NK-92 (cell line): Measurements from ENCODE around the gene NRG4.
"Not testable (repeated sequence)": the region's sequence is repeated elsewhere in the genome, so short reads cannot be mapped to it uniquely, and the experiment has no call there.

Source experiments
- DNase-seq: peaks from one replicate; lab custom pipeline; 2025; ENCODE audit not compliant: unreplicated experiment; lab: John Stamatoyannopoulos, UW

Gene NRG4

DNA sequence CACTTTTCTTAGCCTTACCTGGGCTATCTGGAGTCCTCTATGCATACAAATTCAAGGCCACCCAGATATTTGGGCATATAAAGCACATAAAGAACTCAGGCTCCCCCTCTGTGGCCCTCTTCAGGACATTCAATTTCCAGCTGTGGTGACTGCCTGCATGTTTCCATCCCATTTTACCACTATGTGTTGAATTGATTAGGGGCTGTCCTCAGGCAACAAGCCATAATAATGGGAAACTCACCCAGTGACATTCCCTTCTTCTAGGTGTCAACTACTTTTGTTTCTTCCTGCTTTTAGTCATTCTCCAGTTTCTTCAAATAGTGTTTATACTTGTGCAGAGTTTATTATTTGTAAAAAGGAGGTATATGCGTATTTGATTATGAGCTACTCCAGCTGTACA, 18.0 kb downstream of the NRG4 start:
- DNase-seq, result no peak

DNA sequence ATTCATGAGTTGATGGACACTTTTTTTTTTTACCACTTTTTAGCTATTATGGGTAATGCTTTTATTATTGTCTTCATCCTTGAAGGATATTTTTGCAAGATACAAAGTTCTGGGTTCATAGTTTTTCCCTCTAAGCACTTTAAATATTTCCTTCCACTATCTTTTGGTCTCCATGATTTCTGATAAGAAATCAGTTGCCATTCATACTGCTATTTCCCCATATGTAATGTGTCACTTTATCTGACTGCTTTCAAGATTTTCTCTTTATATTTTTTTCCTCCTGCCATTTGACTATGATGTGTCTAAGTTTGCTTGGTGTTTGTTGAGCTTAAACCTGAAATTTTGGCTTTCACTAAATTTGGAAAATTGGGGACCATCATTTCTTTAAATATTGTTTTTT, 19.3 kb downstream of the NRG4 start:
- DNase-seq, result no peak

DNA sequence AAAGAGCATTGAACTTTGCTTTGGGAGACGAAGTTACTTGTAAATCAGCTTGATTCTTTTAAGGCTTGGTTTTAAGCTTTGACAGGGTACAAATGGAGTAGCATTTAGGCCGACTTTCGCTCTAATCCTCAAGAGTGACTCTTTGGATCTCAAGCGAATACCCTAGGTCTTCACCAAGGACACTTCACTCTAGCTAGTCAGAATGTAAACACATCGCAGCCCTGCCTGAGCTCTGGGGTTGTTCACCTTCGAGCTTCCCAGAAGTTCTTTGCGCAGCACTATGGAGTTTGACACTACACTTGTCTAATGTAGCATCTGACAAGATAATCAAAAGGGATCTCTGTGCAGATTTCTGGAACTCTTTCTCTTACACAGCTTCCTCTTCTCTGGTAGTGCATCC, 22.3 kb downstream of the NRG4 start:
- DNase-seq, result no peak

- DNase-seq, result no peak
These were observed 23.2 kb downstream of the NRG4 start for GRCh38 chr15:75989045-75989444.

DNA sequence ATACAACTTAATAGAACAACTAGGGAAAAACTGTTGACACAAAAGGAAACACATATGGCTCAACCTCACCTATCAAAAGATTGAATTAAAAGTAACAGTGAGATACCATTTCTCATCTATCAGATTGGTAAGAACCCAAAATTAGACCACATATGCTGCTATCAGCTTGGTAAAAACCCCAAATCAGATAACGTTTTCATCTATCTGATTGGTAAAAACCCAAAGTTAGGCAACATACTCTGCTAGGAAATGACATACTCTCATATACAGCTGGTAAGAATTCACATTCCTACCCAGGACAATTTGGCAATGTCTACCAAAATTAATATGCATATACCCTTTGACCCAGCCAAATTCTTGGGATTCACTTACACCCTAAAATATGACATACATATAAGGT, 26.3 kb downstream of the NRG4 start:
- no peak for DNase-seq

DNA sequence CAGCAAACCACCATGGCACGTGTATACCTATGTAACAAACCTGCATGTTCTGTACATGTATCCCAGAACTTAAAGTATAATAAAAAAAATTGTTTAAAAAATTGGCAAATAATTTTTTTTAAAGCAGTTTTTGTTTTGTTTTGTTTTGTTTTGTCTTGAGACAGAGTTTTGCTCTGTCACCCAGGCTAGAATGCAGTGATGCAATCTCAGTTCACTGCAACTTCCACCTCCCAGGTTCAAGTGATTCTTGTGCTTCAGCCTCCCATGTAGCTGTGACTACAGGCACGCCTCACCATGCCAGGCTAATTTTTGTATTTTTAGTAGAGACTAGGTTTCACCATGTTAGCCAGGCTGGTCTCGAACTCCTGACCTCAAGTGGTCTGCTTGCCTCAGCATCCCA, 27.5 kb downstream of the NRG4 start:
- DNase-seq, result not testable (repeated sequence)

- no peak for DNase-seq
These were observed 29.8 kb downstream of the NRG4 start for GRCh38 chr15:75982468-75982867.

GRCh38 chr15:75981149-75981815, 30.9 kb downstream of the NRG4 start:
- no peak for DNase-seq

- DNase-seq, result not testable (repeated sequence)
These were observed 35.5 kb downstream of the NRG4 start for GRCh38 chr15:75976766-75977165.

DNA sequence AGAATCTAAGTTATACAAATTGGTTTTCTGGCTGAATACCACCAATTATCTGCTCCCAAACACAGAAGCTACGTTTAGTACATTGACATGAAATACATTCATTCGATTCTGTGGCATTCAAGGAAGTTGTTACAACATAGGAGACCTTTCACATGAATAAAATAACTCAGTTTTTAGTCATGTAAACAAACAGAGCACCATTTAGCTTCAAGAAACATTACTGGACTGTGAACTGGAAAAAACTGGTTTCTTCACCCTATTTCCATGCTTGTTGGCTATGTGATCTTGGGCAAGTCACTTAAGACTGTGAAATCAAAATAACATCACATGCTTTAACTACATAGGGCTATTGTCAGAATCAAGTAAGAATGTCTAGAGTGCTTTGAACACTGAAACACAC, 46.2 kb downstream of the NRG4 start:
- no peak for DNase-seq

- DNase-seq, result no peak
These were observed 50.9 kb downstream of the NRG4 start for GRCh38 chr15:75961331-75961730.

GRCh38 chr15:75955720-75956119, 56.5 kb downstream of the NRG4 start:
- no peak for DNase-seq

- no peak for DNase-seq
These were observed 59.7 kb downstream of the NRG4 start for GRCh38 chr15:75952525-75952924.

DNA sequence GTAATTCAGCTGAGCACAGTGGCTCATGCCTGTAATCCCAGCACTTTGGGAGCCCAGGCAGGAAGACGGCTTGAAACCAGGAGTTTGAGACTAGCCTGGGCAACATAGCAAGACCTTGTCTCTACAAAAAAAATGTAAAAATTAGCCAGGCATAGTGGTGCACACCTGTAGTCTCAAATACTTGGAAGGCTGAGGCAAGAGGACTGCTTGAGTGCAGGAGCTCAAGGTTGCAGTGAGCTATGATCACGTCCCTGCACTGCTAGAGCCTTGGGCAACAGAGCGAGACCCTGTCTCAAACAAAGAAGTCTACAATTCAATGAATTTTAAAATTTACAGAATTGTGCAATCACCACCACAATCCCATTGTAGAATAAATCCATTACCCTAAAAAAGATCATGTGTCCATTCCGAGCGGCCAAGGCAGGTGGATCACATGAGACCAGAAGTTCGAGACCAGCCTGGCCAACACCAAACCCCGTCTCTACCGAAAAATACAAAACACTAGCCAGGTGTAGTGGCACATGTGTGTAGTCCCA, 63.4 kb downstream of the NRG4 start:
- no peak for DNase-seq

GRCh38 chr15:75947092-75947491, 65.1 kb downstream of the NRG4 start:
- no peak for DNase-seq

GRCh38 chr15:75945953-75946352, 66.3 kb downstream of the NRG4 start:
- no peak for DNase-seq

DNA sequence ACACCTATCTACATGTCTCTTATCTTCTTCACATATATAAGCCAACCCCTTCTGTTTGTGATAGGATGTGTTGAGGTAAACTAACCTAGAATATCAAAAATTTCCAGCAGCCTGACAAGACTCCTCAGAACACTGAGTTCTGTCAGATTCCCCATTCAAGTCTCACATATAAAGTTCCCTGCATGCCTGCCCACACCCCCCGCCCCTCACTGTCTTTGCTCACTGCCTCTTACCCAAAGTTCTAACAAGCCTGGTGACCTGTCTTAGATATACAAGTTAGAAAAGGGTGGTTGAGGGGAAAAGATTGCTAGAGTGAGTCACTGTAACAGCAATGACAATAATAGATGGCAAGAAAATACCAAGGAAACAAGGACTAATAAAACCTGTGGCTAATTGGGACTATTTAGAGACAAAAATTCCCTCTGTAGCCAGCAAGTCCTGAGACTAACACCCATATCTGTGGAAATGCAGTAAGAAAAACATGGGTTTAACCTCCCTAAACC, 68.5 kb downstream of the NRG4 start:
- DNase-seq, result no peak

DNA sequence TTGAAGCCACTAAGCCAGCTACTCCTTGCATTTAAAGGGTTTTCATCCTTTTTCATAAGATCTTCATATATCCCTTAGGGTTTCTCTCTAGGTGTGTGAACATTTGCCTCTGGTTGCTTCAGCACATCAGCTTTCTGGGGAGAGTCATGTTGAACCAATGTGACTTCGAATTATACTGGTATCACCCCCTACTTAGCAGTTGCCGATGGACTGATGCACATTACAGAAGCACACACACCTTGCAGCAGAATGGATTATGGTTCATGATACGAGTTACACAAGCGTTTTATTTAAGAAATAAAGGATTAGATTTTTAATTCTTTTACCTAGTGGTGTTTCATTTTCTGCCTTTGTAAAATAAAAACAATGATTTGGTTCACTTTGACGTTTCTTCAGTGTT, 69.0 kb downstream of the NRG4 start:
- no peak for DNase-seq

GRCh38 chr15:75942464-75942863, 69.8 kb downstream of the NRG4 start:
- no peak for DNase-seq

- no peak for DNase-seq
These were observed 81.4 kb downstream of the NRG4 start for GRCh38 chr15:75930866-75931265.

DNA sequence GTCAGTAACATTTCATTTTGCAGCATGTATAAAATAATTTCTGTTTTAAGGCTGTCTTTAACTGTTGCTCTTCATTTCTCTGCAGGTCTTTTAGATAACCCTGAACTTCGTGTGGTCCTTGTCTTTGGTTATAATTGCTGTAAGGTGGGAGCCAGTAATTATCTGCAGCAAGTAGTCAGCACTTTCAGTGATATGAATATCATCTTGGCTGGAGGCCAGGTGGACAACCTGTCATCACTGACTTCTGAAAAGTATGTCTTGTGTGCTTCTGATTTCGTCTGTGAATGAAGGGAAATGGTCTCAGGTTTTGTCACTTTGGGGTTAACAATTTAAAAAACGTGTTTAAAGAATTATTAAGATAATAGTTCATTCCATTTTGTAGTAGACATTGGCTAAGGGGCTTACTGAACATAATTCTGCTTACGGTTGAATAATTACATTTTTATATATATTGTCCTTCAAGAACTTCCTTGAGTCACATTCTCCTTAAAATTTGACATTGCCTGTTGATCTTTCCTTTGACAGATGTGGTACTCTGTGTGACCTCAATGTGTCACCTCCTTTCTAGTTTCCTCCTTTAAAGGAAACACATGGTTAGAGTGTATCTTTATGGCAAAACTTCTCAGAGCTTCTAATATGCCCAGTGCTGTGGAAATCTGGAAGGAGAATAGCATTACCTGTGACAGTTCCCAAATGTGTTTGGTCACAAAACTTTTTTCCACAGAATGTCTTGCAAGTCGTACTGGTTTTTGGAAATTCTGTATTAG, 82.2 kb downstream of the NRG4 start:
- no peak for DNase-seq
